GM12865 (cell line): ENCODE results near the gene PROK1.

Source experiments
- DNase-seq: peaks from one replicate; pipeline ENCODE4 v3.0.0; 2010; ENCODE audit warnings: low read depth
- H3K4me3 ChIP-seq: 2 replicates; pipeline ENCODE4 v1.5.1; 2011; ENCODE audit warnings: mild to moderate bottlenecking, low read depth, low read length, control low read depth
- CTCF ChIP-seq: IDR thresholded peaks from 2 replicates; pipeline ENCODE4 v1.5.1; 2011; ENCODE audit warnings: low read length, control low read depth, low read depth, inconsistent platforms; ENCODE audit not compliant: insufficient read depth; ENCODE audit errors: missing control alignments

The PROK1 gene

GRCh38 chr1:110454328-110454727, 3.4 kb downstream of the PROK1 start:
- no peak overlapping the region for H3K4me3 ChIP-seq
- no peak for TF ChIP-seq CTCF
- no peak for DNase-seq

- no peak for TF ChIP-seq CTCF
- no peak for DNase-seq
Observed at GRCh38 chr1:110455151-110455550, 4.2 kb downstream of the PROK1 start.

GRCh38 chr1:110457206-110457605, 6.3 kb downstream of the PROK1 start:
- no peak for DNase-seq
- TF ChIP-seq CTCF, result no peak
- no peak overlapping the region for H3K4me3 ChIP-seq

More at GRCh38 chr1:110455151-110455550, 4.2 kb downstream of the PROK1 start:
- no peak overlapping the region for H3K4me3 ChIP-seq

GRCh38 chr1:110460253-110461220, 9.6 kb downstream of the PROK1 start:
- TF ChIP-seq CTCF, result peak; percentile 92
- no peak overlapping the region for H3K4me3 ChIP-seq
- DNase-seq, result peak; percentile 81

GRCh38 chr1:110462093-110462492, 11.1 kb downstream of the PROK1 start:
- no peak for TF ChIP-seq CTCF
- DNase-seq, result no peak

GRCh38 chr1:110462964-110463363, 12.0 kb downstream of the PROK1 start:
- H3K4me3 ChIP-seq, result no peak overlapping the region
- no peak for TF ChIP-seq CTCF
- DNase-seq, result no peak

More at GRCh38 chr1:110462093-110462492, 11.1 kb downstream of the PROK1 start:
- H3K4me3 ChIP-seq, result no peak overlapping the region
